GM18511 (cell line): ENCODE data around the gene CADM1.

ENCODE experiments used
- ATAC-seq: cut with Tn5 transposase; IDR thresholded peaks from one replicate; pipeline ENCODE4 v1.9.1; 2021; ENCODE audit warnings: mild to moderate bottlenecking, moderate library complexity; ENCODE audit not compliant: unreplicated experiment

The CADM1 gene

DNA sequence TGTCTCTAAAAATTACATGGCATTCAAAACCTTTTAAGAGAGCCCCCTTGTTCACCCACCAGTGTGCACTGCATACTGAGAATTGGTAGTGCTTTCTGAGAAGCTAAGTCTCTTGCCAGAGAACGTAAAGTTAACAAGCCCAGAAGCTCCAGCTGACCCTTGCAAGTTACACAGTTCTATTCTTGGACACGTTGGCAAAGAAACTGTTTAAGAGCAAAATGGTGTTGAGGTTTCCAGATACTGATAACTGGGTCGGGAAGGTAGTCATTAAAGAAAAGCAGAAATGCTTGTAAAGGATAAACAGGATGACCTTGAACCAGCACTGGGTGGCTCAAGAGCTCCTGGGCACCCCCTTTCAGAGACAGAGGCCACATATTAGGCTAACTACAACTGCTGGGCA is 284.8 kb downstream of the CADM1 start:
- ATAC-seq, result no peak

DNA sequence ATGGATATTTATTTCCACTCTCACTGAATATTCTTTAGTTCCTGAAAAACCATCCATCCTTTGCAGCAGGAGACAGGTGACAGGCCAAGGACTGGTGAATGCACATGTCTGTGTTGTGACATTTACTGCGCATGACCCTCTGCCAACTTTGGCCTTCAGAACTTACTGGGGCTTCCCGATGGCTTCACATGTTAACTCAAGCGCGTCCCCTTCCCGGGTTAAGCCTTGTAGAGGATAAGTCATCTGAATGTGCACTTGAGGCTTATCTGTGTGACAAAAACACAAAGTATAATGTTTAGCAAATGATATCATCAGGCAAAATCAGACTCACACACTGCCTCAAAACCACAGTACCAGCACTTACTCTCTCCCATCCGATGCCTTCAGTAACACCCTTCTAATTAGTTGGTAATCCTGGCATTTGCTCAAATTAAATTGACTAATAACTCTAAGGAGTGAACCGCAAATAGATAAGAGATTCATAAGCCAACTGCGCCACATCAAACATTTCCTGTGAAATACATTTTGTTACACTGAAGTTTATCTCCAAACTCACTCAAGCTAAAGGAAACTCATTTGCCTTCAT is 286.4 kb downstream of the CADM1 start:
- no peak for ATAC-seq

DNA sequence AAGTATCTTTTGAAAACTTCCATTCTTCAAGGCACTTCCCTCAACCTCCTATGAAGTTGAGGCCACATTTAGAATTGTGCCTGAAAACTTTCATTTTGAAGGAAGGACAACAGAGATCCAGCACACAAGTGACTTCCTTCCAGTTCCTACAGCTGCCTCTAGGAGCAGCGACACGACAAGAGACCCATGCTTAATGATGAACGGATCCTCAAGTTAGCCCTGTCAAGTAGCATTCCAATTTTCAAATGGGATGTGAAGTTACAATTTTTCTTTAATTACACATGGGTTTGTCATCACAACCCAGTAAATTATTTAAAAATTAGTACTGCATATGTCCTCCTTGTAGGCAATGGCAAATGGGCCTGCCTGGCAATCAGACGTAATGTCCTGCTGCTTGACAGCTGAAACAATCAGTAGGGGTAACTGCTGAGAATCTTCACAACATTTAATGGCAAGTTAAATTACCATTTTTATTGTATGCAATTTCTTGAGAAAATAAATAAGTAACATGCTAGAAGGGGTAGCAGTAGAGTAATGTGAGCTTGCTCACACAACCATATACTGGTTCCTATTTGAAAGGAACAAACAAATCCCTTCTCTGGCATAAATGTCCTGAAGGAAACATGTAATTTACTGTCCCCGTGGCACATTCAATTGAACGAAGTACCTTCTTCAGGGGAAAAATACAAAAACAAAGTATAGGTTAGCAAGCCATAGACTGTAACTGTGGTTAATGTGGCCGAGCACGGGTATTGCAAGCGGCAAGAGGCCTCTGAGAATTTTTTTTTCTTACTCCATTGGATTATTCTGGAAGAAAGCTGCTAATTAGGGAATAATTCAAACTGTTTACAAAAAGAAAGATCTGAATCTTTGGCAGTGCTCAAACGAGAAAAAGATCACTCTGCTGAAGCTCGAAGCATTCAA is 288.3 kb downstream of the CADM1 start:
- no peak for ATAC-seq

DNA sequence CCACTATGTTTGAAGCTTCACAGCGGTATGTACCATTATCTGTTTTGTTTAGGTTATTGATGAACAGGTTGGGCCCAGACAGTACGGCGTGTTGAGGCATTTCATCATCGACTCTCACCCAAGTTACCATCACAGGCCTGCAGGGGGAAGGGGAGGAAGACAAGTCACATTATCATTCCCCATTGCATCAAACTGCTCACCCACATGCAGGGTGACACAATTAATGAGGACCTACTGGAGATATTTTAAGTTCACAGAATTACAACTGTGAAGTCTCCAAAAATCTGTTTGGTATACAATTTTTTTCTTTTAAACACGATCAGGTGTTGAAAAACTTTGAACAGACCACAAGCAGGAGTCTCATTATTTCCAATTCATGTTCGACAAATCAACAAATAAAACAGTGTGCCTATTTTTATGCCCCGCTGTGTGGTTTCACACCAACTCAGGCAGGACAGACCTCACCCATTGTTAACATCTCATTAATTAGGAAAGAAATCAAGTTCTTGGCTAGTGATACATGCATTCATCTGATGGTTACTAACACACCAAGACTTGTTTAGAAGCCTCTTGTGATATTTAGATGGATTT is 289.5 kb downstream of the CADM1 start:
- no peak for ATAC-seq

DNA sequence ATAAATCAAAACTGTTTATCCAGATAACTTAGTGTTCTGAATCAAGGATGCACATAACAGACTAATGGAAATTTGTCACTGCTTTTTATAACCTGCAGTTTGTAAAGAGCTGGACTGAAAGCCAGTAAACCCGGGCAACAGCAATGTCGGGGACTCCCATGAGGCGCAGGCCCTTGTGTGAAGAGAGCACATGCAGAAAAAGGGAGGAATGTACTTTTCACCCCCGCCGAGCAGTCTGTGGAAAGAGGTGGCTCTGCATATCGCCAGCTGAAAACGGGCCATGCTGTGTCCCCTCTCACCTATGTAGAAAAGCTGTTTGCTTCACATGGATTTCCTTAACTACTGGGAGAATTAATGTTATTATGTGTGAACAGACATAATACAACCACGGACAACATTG is 291.2 kb downstream of the CADM1 start:
- ATAC-seq, result no peak

DNA sequence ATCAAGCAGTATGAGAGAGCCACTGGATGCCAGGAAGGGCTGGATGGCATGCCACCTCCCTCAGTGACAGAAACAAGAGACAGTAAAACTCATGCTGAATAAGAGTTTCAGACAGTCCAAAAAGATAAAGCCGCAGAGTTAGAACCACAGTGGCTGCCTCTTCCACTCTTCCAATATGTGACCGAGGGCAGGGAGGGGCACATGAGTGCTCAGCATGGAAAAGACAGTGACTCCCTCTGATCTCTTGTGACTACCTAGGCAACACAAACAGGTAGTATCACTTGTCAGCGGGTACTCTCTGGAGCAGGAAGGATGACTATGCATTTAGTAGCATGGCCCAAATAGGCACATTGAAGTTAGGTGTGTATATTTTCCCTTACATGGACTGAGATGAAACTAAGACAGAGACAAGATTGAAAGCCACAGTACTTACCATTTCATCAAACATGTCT is 295.4 kb downstream of the CADM1 start:
- no peak for ATAC-seq

DNA sequence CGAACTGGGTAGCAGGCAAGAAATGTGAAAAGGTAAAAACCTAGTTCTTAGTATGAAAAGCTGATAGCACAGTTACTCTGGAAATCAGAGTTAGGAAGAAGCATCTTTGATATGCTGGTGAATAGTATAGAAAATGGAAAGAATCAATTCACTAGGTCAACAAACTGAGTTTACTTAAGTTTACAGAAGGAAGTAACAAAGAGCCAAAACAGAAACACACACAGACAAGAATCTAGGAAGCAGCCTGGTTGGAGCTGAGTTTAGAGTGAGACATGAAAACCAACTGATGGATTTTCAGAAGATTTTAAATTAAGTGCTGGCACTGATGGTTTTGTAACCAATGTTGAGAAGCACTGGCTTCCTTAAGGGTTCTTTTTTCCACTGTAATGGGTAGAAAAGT is 296.3 kb downstream of the CADM1 start:
- ATAC-seq, result no peak

DNA sequence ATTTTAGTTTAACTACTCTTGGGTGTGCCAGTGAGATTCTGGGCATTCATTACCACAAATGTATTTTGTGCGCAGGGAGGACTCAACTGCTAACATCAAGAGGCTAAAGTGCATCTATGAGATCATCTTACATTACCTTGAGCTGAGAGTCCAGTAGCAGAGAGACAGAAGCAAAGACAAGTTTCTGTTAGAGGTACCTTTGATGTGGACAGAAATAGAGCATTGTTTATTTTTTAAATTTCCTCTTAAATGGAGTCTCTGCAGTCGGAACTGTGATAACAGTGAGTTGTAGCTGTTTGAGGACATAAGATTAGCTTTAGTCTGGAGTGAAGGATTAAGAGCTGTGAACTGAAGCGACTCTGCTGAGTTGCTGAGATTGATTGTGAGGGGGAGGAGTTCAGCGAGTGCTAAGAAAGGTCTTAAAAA is 297.0 kb downstream of the CADM1 start:
- no peak for ATAC-seq

DNA sequence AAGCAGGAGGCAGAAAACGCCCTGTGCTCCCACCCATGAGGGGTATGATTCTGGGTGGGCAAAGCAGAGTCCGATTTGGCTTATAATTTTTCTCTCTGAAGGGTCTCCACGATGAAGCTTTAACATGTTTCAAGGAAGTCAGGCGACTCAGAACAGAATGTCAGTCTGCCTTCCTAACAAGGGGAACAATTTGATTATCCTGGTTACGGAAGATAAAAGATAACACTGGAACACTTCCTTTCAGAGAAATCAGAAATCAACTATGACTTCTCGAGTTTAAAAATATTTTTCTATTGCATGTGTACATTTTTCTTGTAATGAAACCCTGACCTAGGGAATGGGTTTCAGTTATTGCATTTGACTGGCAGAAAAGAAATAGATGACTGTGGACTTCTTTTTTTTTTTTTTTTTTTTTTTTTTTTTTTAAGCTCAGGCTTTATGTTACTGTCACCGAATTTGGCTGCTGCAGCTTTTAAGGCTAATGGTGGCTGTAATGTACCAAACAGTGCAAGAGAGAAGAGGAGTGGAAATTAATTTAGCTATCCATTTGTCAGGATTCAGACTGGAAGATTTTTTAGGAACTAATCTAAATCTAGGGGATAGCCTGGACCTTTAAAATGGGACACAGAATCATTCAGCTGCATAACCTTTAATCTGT is 297.7 kb downstream of the CADM1 start:
- no peak for ATAC-seq

DNA sequence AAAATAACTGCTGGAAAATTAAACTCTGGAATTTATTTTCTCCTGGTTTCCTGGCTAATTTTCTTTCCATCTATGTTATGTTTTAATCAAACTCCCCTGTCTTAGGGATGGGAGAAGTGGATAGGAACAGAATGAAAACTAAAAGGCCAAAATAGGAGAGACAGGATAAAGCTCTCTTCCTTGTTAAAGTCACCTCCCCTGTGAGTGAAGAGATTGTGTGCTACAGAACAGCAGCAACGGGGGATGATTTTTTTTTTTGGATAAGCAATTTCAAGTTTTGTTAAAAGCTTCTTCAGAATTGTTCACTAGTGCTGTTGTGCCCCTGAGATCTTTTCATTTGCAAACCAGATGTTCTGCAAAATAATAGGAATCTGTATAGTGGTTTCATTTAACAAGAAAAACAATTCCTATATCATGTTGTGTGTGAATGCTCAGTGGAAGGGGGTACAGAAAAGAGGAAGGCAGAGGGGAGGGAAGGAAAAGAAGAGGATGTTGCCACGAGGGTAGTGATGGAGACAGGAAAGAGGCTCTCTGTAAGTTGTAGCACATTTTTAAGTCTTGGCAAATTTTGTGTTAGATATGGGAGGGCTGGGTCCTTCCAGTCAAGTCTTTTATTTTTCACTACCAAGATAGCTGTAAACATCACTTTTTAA is 301.2 kb downstream of the CADM1 start:
- no peak for ATAC-seq

DNA sequence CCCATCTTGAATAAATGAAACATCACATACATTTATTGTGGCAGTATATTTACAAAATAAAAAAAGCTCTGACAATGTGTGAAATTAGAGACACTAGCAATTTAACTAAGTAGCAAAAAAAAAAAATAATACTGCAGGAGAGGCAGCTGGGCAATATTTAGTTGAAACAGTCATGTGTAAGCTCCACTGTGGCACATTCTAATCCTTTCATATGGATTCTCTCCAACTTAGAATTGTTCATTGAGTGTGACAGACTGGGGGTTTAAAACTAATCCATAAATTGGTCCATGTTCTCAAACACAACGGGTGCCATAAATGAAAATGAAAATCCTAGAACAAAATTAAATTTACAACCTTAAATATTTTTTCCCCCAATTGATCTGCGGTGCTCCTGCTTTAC is 302.1 kb downstream of the CADM1 start:
- no peak for ATAC-seq

DNA sequence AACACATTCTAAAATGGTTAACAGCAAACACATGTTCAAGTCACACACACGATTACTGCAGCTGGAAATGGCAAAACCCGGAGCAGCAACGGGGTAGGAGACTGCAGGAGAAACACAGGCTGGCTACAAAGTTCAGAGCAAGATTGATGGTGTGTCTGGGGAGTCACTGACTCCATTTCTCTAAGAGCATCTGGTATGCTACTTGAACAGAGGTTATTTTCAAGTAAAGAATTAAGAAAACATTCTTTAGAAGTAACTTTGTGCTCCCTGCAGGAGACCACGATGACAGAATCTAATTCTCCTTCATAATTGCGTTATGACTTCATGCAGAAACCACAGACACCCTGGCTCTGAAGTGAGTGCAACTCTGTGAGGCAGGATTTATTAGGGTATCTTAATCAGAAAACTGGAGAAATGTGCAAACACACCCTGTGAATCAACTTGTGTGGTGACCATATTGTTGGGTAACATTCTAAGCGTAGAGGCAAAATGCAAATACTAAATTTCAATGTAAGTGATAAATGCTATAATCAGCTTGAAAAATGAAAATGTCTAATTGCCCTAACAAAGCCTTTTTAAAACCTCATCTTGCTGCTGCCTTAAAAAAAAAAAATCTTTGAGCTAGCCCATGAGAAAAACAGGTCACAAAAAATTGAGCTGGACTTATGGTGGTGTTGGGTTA is 303.0 kb downstream of the CADM1 start:
- ATAC-seq, result no peak

DNA sequence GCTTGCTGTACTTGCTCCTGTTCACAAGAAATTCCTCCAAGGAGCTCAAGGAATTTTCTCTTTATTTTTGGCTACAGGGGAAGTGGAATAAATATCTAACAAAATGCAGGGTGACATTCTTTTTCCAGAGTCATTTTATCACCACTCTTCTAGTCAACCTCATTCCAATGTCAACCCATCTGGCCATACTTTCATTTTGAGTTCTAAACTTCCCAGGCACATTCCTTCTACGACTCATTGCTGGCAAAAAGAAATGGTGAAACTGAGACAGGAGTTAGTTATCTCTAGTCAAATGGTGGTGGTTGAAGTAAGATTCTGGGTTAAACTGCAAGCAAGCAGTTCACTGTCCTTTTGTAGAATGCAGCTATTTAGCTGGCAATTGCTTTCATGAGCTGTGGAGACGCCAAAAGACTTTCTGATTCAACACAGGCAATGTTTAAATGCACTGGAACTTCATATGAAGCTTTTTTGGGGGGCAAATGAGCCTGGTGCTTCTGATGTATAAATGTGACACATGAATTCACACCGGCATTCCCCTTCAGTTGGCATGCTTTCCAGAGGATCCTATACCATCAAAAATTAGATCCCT is 304.6 kb downstream of the CADM1 start:
- ATAC-seq, result no peak

DNA sequence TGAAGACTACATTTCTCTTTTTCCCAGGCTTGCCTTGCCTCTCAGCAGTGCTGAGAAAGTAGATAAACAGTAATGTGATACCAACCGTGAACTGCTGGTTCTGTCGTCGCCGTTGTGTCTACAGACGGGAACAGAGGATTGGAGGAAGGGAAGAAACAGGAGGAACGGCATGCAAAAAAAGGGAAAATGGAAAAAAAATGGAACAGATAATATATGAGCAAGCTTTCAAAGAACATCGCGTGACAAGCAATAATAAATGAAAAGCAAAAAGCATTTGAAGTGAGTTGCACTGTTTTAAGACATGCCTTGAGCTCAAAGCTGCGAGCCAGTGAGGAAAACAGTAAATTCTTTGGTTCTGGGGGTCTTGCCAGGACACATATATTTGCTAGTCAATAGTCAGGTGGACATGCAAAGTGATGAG is 305.9 kb downstream of the CADM1 start:
- ATAC-seq, result no peak

DNA sequence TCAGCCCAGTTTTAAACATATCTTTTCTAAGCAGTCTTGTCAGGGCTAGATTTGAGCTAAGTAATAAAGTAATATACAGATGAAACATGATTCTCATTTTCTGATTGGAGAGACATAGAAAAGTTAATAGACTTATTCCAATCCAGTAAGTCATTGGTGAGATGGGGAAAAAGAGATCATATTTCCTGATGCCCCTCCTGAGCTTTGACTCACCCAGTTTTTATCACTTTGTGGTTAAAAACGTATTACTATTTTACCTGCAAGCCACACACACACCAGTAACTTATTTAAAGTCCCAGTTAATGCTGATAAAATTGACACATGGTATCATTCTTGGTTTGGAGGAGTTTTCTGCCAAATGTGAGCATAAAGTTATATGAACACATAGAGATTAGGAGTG is 306.8 kb downstream of the CADM1 start:
- ATAC-seq, result no peak

DNA sequence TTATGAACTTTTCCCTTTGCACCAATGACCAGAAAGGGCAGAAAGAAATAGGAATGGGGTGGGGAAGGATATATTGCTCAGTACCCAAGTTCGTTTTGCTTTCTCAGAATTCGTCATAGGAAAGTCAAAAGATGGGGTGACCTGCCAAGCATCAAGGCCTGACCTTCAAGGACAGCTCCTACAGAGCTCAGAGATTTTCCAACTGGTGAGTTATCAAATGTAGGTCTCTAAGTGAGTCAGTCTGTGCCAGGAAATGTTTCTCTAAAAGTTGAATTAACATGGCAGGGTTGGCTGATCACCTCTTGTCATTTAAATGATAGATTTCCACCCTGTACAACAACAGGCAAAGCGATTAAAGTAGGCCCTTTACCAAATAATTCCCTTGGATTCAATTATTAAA is 307.2 kb downstream of the CADM1 start:
- no peak for ATAC-seq

DNA sequence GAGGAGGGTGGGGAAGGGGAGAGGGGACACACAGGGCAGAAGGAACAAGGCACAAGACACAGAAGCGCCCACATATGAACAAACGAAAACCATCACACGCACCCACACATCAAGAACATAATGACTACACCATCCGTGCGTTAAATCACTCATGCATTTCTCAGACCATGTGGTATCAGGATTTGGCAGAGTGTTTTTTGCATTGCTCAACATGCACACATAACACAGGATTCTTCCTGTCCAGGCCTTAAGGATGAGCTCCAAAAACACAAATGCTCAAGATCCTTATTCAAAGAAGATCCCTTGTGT is 309.5 kb downstream of the CADM1 start:
- ATAC-seq, result no peak

DNA sequence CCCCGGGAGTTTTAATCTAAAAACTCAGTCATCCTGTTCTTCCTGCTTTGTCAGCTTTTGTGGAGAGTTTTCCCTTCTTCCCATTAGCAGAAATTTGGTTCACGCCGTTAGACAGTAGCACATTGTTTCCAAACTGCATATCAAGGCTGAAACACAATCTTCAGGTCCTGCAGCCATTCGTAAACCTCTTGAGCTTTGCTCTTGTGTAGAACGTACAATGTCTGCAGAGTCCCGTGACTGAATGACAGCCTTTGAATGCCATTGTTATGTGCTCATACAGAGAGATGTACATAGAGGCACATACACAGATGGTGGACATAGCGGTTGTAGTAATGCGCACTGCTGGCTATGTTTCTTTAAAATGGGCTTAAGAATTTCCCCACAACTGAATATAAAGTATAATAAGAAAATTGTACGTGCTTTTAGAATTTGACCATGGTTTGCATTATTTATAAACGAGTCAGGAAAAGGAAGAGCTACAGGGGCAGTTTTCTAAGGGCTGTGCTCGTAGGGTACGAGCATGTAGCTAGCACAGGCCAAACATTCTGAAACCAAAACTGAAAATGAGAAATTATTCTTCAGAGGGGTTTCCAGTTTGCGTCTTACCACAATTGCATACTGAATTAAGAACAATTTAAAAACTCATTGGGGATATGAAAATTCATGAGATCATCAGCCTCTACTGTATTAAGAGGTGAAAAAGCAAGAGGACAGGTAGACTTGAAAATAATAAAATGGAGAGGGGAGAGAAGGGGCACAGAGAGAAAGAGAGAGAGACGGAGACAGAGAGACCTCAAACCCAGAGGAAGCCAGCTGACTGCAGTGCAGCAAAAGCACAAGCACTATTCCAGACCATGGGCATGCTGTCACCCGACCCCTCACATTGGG is 310.1 kb downstream of the CADM1 start:
- peak; percentile 83 for ATAC-seq

DNA sequence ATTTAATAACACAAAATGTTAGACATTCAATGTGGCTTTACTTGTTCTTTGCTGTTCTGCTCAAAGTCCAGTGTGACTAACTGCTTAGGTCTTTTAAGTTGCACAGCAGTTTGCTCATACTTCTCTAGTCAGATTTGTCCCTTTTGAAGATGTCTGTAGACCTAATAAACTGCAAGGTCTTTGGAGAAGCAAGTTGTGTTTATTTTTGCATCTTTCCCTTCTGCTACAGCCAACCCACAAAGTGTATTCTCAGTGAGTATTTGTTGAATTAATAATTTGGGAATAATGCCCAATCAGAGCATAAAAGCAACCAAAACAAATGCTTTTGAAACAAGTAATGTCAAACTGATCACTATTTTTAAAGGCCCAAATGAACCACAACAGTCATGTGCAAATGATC is 312.5 kb downstream of the CADM1 start:
- no peak for ATAC-seq
